Measurements from ENCODE around the gene ACTA2. TPM values are rescaled to one million over a fixed set of nuclear protein-coding genes. Genes with fewer than 3 reads are reported as not detected.

The ACTA2 gene
- total RNA-seq, 1 experiment from 2014 or later, result not detected

DNA sequence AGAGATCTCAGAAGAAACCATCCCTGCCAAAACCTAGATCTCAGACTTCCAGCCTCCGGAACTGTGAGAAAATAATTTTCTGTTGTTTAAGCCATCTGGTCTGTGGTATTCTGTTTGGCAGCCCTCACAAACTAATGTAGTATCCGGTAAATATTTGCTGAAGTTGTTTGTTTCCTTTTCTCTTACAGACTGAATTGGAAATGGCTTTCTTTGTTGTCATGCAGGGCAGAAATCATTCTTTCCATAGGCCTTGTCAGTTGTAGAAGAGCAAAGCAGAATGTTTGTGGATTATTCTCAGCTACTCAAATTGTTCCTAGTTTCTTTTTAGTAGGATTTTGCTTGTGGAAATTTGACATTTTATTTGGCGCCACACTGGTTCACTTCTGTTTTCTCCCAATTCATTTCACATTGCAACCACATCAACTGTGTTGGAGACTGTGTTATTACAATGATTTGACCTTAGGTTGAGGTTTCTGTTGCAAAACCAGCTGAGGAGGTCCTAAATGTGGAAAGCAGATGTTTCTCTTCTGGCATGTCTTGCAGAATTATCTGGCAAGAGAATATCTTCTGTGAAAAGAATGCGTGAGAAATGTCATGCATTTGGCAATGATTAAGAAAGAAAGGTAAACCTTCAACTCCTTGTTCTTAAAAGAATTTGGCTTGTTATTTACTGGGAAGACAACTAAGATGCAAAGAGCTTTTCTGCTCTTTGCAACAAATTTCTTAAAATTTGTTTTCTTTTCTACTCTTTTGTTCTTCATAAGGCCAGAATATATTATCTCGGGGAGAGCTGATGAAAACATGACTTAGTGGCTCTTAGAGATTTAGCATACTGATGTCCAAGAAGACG lies 25.8 kb downstream of the ACTA2 start:
- Mint-ChIP-seq H3K9me3 (ENCODE audit: unreplicated experiment) (no peaks in the 10 kb centered on the region), H3K27me3 (ENCODE audit: insufficient read depth, unreplicated experiment) (peaks cover 2% of the 10 kb centered on the region), H3K4me1 (ENCODE audit: low read depth, unreplicated experiment) (no peaks in the 10 kb centered on the region), H3K36me3 (ENCODE audit: insufficient read depth, unreplicated experiment) (no peaks in the 10 kb centered on the region), H3K27ac (ENCODE audit: unreplicated experiment) (no peak overlapping the region), H3K4me3 (ENCODE audit: unreplicated experiment) (no peak overlapping the region)
- ChIA-PET POLR2A (no interaction called here), CTCF (no interaction called here)
- TF ChIP-seq, protein P1, sequence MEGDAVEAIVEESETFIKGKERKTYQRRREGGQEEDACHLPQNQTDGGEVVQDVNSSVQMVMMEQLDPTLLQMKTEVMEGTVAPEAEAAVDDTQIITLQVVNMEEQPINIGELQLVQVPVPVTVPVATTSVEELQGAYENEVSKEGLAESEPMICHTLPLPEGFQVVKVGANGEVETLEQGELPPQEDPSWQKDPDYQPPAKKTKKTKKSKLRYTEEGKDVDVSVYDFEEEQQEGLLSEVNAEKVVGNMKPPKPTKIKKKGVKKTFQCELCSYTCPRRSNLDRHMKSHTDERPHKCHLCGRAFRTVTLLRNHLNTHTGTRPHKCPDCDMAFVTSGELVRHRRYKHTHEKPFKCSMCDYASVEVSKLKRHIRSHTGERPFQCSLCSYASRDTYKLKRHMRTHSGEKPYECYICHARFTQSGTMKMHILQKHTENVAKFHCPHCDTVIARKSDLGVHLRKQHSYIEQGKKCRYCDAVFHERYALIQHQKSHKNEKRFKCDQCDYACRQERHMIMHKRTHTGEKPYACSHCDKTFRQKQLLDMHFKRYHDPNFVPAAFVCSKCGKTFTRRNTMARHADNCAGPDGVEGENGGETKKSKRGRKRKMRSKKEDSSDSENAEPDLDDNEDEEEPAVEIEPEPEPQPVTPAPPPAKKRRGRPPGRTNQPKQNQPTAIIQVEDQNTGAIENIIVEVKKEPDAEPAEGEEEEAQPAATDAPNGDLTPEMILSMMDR (IDR thresholded peaks at IDR 0.05; ENCODE audit: insufficient read depth in 1 of 2, low read depth in 1 of 2, low read length in 1 of 2, severe bottlenecking in 1 of 2, unreplicated experiment in 1 of 2), result no peak
- no peak overlapping the region for H3K4me3 ChIP-seq (ENCODE audit: low read depth, low read length)
- H3K4me1 ChIP-seq, result no peaks in the 10 kb centered on the region
- no peak for DNase-seq
- no peaks in the 10 kb centered on the region for H3K27me3 ChIP-seq (replicated peaks; ENCODE audit: control insufficient read depth, insufficient read depth, low read length)
- intact Hi-C loops (cut with micrococcal nuclease; ENCODE audit: unreplicated experiment), result no loop called here
- H3K36me3 ChIP-seq (ENCODE audit: control insufficient read depth, insufficient read depth, low read length), result no peaks in the 10 kb centered on the region
- H3K9me3 ChIP-seq, result no peaks in the 10 kb centered on the region
- no TSS peak for BruUV-seq (replicated peaks)

DNA sequence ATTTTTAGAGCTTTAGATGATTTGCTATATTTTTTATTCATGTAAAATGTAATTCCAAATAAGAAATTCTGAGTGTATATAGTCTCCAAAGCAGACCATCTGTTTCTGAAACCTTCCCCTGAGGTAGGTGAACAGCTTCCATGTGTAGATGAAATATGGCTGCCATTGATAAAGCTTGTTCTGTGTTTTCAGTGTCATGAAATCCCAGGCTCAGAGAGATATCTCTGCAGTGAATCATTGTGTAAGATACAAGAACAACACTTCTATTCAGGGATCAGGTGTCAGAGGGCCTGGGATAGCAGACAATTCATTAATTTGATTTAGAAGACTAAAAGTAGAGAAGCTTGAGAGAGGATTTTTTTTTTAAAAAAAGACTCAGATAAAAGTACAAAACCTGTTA lies 29.1 kb downstream of the ACTA2 start:
- CTCF ChIA-PET, result no interaction called here
- no peaks in the 10 kb centered on the region for H3K4me1 Mint-ChIP-seq (ENCODE audit: low read depth, unreplicated experiment)
- H3K36me3 Mint-ChIP-seq (ENCODE audit: insufficient read depth, unreplicated experiment), result no peaks in the 10 kb centered on the region

DNA sequence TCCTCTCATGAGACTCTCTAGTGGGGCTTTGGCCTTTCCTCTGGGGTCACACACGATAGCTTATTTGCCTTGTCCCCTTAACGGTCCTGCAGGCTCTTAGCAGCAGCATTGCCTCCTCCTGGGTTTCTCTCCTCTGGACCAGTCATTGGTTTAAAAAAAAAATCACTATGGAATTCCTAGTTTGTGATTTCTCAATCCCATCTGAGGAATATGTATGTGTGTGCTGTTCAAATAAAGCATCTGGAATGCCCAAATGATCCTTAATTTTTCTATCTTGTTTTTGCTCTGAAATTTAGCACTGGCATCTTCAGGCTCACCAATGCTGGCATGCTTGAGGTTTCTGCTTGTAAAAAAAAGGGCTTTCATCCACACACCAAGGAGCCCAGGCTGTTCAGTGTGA lies 30.5 kb downstream of the ACTA2 start:
- H3K36me3 Mint-ChIP-seq (ENCODE audit: insufficient read depth, unreplicated experiment), result no peaks in the 10 kb centered on the region
- no peak for DNase-seq
- no TSS peak for BruUV-seq (replicated peaks)
- ChIA-PET CTCF (interaction anchor here (1.3 kb wide), 1 partner anchor 11 kb away, joined by 3 read pairs; no protein-coding TSS in a partner anchor), POLR2A (no interaction called here)
- no peaks in the 10 kb centered on the region for H3K9me3 Mint-ChIP-seq (ENCODE audit: unreplicated experiment)
- Histone ChIP-seq H3K27me3 (replicated peaks; ENCODE audit: control insufficient read depth, insufficient read depth, low read length) (no peaks in the 10 kb centered on the region), H3K9me3 (no peaks in the 10 kb centered on the region), H3K4me1 (no peaks in the 10 kb centered on the region), H3K4me3 (ENCODE audit: low read depth, low read length) (no peak overlapping the region), H3K36me3 (ENCODE audit: control insufficient read depth, insufficient read depth, low read length) (no peaks in the 10 kb centered on the region)
- TF ChIP-seq, protein P1 (IDR thresholded peaks at IDR 0.05; ENCODE audit: insufficient read depth in 1 of 2, low read depth in 1 of 2, low read length in 1 of 2, severe bottlenecking in 1 of 2, unreplicated experiment in 1 of 2), result no peak
- no peak overlapping the region for H3K27ac Mint-ChIP-seq (ENCODE audit: unreplicated experiment)
- H3K4me3 Mint-ChIP-seq (ENCODE audit: unreplicated experiment), result no peak overlapping the region
- H3K4me1 Mint-ChIP-seq (ENCODE audit: low read depth, unreplicated experiment), result no peaks in the 10 kb centered on the region
- H3K27me3 Mint-ChIP-seq (ENCODE audit: insufficient read depth, unreplicated experiment), result no peaks in the 10 kb centered on the region
- intact Hi-C loops (cut with micrococcal nuclease; ENCODE audit: unreplicated experiment), result no loop called here

More for the DNA sequence above, 29.1 kb downstream of the ACTA2 start:
- TF ChIP-seq, protein P1 (IDR thresholded peaks at IDR 0.05; ENCODE audit: insufficient read depth in 1 of 2, low read depth in 1 of 2, low read length in 1 of 2, severe bottlenecking in 1 of 2, unreplicated experiment in 1 of 2), result no peak
- Mint-ChIP-seq H3K9me3 (ENCODE audit: unreplicated experiment) (no peaks in the 10 kb centered on the region), H3K27ac (ENCODE audit: unreplicated experiment) (no peak overlapping the region), H3K27me3 (ENCODE audit: insufficient read depth, unreplicated experiment) (no peaks in the 10 kb centered on the region), H3K4me3 (ENCODE audit: unreplicated experiment) (no peak overlapping the region)
- no peak for DNase-seq
- H3K36me3 ChIP-seq (ENCODE audit: control insufficient read depth, insufficient read depth, low read length), result no peaks in the 10 kb centered on the region
- no peaks in the 10 kb centered on the region for H3K4me1 ChIP-seq
- H3K9me3 ChIP-seq, result no peaks in the 10 kb centered on the region
- POLR2A ChIA-PET, result no interaction called here
- no peaks in the 10 kb centered on the region for H3K27me3 ChIP-seq (replicated peaks; ENCODE audit: control insufficient read depth, insufficient read depth, low read length)
- H3K4me3 ChIP-seq (ENCODE audit: low read depth, low read length), result no peak overlapping the region
- no TSS peak for BruUV-seq (replicated peaks)
- intact Hi-C loops (cut with micrococcal nuclease; ENCODE audit: unreplicated experiment), result no loop called here
